Left hindlimb (tissue), 1 donor: ENCODE data around the gene ADAMTS12.

Source experiments
- DNase-seq: peaks from one replicate; pipeline ENCODE4 v3.0.0-alpha.2; 2018

The ADAMTS12 gene

DNA sequence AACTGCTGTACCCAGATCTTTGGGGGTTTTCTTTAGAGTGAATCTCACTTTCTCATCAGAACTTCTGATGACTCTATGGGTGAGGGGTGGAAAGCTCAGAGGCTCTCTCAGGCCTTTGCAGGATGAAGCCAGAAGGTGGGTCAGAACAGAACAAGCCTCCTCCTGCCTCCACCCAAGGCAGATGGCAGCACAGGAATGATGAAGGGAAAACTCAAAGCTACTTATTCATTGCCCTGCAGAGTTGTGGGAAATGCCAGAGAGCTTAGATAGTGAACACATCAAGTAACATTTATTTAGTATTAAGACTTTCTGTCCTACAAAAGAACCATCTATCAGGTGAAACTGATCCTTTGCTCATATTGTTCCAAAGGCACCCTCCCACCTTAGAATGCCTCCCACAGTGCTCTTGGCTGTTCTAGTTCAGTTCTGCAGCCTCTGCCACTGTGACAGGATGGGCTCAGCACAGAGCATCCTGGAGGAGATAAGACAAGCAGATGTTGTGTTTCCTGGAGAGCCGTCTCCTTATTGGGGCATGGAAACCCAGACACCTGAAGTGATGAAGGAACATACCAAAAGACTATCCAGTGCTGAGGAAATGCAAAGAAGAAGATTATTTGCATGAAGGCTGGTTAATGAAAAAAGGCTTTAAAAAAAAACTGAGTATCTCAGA is 146.6 kb downstream of the ADAMTS12 start:
- DNase-seq: no peak

DNA sequence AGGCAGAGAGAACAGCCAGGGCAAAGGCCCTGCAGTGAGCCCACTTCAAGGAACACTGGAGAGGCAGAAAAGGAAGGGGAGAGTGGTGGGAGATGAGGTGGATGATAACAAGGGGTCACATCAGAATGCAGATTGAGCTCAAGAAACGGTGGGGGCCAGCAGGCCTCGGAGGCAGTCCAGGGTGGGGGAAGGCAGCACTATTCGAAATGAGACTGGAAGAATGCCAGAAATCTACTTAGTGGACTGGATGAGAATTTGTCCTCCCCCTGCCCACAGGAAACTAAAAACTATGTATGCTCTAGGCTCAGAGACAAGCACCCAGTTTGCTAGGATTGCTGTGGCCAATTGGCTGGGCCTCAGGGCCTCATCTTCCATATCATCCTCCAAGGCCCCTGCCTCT is 148.7 kb downstream of the ADAMTS12 start:
- no peak for DNase-seq

DNA sequence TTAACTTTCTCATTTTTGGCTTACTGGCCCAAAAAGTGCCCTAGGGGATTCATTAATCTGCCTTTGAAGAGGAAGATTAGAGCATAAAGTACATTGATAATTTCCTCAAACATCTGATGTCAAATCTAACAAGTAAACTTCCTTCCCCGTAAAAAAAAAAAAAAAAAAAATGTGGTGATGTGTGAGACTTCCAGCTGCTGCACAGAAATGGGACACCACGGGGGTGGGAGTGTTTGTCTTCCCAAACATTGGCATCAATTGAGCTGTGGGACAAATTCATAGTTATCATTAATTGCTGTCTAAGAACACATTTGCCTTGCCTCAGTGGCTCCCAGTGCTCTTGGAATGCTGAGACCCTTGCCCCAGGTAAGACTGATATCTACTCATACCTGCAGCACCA is 149.6 kb downstream of the ADAMTS12 start:
- DNase-seq: no peak

DNA sequence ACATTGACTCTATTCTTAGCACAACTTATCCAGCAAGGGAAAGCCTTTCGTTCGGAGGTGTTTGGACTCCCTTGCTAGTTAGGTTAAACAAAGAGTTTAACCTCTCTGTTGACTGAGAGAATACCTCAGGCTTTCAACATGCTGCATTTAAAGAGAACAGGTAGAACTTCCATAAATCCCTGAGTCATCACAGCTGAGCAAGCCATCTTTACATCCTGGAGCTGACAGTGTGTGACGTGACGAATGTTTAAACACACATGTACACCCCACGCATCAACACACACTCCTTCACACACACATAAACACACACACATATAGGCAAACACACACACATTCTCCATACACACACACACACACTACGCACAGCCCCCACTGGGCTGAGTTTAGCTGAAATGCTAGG is 152.8 kb downstream of the ADAMTS12 start:
- DNase-seq: no peak

DNA sequence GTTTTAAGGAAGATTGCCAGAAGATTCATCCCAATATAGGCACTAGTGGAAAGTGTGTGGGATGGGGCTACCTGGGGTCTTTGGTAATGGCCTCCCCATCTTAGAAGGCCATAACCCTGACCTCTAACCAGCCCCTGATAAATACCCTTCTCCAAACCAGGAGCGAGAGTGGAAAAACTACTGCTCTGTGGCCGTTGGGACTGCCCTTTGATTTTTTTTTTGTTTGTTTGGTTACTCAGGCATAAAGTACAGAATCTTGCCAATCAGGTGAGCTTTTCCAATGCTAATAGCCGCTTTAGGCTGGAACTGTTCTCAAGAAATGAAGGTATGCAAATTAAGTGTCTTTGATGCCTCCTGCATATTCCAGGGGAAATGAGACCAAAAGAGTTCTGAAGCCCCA is 153.7 kb downstream of the ADAMTS12 start:
- DNase-seq: no peak

DNA sequence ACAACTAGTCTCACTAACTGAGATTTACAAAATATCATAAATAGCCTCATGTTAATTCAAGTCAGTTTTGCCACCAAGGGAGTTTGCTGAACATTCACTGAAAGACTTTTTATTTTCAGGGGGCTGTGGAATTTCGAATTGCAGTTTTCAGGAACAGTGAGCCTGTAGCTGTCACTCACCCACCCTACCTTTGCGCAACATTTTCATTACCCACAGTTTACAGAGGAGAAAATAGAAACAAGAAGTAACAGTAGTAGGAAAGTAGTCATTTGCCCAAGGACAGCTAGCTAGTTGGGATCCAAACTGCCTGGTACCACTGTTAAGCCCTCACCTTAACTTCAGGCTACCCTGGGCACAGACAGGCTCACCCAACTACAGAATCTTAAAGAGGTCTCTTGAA is 154.1 kb downstream of the ADAMTS12 start:
- DNase-seq: no peak

DNA sequence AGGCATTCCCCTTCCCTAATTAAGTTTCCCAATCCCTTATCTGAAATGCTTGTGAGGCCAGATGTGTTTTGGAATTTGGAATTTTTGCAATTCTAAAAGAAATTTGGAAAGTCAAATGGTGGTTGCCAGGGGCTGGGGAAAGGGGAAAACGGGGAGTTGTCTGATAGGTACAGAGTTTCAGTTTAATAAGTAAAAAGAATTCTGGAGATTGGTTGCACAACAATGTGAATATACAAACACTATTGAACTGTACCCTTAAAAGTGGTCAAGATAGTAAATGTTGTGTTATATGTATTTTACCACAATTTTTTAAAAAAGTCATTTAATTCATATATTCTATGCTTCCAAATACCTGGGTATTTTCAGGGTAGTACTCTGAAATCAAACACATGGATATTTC is 154.5 kb downstream of the ADAMTS12 start:
- no peak for DNase-seq

DNA sequence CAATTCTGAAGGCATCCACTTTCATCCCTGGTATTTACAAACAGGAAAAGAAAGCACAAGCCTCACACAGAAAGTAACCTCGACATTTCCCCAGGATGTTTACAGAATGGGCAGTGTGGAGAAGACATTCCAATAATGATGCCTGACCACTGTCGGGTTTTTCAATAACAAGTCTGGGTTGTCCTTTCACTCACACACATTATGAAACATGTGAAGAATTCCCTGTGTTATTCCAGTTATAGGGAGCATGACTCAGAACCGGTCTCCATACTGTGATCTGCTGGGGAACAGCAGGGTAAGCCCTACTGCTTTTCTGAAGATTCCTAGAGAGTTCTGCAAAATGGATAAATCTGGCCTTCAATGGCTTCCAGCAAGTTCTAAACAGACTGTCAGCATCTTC is 155.3 kb downstream of the ADAMTS12 start:
- no peak for DNase-seq

DNA sequence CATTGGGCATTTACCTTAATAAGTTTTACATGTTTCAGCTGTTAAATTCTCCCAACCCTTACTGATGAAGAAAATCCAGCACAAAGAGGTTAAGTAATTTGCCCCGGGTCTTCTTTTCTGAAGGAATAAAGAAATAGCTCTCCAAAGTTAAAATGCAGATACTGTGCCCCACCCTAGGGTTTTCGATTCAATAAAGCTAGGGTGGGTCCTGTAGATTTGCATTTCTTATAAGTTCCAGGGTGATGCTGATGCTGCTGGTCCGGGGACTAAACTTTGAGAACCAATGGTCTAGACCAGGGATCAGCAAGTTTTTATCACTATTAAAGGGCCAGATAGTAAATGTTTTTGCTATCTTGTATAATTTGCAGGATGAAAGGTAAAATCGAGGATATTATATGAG is 156.7 kb downstream of the ADAMTS12 start:
- DNase-seq: no peak

DNA sequence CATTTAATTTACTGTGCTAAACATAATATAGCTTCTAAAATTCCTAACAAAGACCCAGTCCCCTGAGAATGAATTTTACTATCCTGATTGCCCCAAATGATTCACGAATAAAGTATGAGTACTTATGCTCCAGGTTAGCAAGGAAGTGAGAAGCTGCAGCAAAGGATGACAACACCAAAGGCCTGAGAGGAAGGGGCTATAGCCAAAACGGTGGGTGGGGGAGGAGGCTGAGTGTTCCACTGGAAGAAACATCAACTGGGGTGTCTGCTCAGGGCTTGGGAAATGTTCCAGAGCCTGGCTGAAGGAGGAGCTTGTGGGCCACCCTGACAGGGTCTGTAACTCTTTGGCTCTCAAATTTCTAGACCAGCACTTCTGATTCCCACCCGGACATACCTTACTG is 157.3 kb downstream of the ADAMTS12 start:
- peak; percentile 61 for DNase-seq

DNA sequence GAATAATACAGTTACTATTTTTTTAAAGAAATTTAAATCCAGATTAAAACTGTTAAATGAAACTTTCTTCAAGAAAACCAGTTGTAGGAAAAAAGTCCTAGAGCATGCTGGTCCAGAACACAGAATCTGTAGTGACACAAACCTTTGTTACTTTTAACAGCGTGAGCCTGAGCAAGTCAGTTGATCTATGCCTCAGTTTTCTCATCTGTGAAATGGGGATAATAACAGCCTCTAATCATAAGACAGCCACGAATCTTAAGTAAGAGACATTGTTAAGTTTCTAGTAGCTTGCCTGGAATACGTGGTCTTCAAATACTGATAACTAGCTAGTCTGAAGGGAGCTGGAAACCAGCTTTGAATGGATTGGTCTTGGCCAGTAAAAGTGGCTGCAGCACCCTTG is 158.6 kb downstream of the ADAMTS12 start:
- no peak for DNase-seq

DNA sequence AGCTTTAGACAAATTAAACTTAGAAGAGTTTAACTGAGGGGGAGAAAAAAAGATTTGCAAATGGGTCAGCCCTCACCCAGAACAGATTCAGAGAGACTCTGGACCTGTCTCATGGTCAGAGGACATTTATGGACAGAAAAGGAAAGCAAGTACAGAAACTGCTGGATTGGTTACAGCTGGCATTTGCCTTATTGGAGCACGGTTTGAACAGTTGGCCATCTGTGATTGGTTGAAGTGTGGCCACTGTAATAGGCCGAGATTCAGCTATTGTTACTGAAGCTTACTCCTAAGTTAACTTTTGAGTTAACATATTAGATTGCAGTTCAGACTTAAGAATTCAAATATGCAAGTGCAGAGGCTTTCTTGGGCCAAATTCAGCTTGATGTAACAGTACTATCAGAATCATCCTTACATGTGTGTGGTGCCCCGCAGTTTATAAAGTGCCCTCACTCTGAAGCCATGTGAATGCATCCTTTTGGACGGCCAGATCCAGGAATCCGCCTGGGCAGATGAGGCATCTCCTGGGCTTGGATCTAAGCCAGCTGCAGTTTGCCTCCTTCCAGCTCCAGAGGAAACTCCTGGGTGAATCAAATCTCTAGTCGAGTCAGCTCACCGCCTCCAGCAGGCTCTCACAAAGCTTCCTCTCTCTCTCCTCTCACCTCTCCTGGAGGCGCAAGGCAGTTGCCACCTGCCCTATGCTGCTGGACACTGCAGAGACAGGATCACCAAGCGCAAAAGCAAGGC is 165.2 kb downstream of the ADAMTS12 start:
- no peak for DNase-seq

DNA sequence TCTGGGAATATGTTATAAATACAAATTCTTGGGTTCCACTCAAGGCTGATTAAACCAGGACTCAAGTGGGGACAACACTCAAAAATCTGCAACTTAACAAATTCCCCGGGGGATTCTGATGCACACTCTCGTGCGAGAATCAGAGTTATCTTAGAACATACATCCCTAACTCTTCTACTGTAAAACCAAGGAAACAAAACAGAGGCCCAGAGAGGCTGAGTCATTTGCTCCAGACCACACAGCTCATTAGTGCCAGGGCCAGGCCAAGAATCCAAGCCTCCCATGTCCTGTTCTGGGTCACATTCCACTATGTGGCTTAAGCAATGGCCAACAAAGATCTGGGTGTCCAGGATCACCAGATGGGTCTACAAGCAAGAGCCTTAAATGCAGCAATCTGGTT is 166.0 kb downstream of the ADAMTS12 start:
- DNase-seq: no peak

DNA sequence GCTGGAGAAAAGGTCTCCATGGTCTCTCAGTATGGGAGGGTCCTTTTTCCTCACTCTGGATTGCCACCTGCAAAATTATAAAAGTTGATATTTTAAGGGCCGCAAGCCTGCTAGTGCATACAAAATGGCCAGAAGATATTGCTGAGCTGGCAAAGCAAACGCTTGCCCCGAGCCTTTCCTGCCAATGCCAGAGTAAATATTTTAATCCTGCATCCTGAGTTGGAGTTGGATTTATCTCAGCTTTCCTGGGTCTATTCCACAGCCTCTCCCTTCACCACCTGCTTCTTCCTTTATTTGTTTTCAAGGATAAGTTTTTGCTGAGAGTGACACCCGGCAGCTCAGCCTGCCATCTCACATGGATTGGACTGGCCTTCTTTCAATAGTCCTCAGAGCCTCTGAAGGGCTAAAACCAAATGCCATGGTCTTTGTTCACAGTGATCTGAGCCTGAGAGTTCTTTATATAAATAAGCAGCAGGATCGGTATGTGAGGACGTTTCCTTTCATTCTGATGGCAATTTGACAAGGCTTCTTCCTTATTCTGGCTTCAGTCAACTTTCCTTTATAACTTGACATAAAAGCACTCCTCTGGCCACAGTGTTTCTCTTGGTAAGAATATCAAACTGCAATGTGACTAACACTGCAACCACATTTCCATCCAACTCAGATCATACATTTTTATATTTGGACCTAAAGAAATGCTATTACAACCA is 170.1 kb downstream of the ADAMTS12 start:
- DNase-seq: no peak

DNA sequence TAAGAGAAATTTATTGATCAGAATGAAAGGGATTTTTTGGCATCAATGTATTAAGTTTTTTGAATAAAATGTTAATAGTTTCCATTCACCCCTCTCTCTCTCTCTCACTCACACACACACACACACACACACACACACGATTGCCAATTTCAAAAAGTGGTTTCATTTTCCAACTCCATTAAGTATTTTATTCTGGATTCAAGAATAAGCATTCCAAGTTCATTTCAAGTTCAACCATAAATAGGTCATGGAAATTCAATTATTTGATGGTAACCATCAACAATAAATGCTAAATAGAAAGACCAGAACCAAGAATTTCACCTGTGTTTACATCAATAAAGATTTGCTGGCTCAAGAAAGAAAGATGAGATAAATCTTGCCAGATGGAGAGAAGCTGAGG is 171.6 kb downstream of the ADAMTS12 start:
- DNase-seq: no peak

DNA sequence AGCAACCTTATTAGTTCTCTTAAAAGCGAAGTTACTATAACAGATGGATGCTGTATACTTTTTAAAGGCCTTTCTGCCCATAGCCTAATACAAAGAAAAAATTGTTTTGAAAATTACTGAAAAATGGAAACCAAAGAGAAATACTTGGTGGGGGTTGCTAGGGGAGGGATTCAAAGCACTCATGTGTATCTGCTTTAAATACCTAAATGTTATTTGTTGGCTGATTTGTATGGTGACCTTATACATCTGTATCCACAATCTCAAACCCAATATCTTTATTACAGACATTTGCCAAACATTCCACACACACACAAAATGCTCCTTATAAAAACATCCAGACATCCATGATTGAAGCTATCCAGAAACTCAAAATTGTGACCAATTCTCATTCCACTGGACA is 172.0 kb downstream of the ADAMTS12 start:
- no peak for DNase-seq

DNA sequence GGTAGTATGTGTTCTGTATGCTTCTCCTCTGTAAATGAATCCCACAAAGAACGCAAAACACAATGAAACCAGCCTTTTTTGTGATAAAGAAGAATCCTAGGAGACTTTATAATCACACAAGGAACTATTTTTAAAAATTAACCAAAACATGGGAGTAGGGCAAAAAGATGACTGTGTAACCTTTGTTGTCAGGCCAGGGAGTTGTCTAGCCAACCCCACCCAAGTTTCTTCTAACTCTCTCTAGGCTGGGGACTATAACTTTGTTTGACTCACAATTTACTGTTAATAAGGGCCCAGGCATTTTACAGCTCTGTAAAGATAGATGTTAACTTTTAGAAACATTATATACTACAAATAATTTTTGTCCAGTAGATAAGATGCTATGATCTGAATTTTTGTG is 176.1 kb downstream of the ADAMTS12 start:
- DNase-seq: no peak

DNA sequence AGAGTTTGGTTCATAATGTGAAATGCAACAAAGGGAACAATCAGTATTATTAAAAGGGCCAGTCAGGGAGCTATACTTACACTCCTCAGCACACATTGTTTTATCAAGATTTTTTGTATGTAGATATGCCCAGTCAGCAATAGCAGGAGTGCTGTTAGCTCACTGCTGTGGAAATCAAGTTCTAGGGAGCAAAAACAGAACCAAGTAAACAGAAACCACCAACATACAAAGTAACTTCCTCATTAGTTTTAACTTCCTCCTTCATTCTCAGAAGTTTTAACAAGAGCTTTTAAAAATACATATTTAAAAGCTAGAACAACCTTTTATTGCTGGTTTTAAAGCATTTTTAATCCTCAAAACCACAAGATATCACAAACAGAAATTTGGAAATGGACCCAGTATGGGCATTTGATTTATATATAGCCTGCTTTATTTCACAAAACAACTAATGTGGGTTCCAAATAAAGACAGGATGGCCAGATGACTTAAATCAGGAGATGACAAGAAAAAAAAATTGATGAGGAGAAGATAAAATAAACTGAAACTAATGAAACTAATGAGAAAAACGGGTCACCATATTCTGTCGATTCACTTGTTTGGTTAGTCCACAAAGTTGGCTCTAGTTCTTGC is 178.5 kb downstream of the ADAMTS12 start:
- DNase-seq: no peak

DNA sequence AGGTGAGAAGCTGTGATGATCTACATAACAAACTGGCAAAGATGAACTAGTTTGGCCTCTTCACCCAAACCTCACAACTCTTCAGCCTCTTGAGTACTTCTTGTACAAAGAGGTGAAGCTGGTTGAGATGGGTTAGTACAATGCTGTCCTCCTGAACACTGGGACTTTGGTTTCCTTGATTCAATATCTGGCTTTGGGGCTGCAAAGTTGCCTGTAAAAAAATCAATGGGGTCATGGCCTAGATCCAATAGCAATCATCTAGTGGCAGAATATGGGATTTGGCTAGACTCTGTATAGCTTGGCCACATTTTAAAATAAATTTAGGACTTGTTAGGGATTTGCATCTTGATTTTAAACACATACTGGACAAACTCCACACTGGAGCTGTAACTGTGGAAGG is 179.1 kb downstream of the ADAMTS12 start:
- no peak for DNase-seq

DNA sequence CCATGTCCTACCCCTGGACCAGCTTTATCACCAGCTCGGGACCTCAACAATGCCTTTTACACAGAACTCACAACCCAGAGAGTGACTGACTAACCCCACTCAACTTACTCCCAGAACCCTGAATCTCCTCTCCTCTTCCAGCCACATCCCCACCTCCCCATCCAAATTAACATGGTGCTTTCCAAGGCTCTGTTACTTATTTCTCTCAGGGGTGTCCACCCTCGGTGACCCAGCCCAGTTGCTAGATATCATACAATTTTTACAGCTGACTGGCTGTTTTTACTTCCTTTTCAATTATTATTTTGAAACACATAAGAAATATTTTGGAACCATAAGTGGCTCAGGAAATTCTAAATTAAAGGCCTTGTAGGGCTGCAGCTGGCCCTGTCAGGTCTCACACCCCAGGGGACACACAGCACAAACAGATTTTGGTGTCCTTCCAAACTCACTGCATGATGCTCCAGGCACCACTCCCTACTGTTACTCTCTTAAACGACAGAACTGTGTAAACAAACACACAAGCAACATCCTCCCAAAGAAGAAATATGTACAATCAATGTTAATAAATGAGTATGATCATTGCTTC is 180.6 kb downstream of the ADAMTS12 start:
- DNase-seq: peak; percentile 51

DNA sequence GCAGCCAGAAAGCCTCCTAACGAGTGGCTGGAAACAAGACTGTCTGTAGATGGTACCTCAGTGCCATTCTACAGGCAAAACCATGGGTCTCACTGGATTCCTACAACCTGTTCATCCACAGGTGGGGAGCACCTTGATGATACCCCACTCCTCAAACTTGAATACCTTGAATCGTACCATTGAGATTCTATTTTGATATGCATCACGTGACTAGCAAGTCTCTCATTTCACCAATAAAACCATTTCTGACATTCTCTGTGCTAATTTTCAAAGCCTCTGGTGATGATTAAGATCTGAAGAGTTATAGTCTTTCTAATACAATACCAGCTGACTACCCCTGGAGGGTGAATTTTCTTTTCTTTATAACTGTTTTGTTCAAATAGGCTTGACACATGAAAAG is 188.9 kb downstream of the ADAMTS12 start:
- DNase-seq: no peak

DNA sequence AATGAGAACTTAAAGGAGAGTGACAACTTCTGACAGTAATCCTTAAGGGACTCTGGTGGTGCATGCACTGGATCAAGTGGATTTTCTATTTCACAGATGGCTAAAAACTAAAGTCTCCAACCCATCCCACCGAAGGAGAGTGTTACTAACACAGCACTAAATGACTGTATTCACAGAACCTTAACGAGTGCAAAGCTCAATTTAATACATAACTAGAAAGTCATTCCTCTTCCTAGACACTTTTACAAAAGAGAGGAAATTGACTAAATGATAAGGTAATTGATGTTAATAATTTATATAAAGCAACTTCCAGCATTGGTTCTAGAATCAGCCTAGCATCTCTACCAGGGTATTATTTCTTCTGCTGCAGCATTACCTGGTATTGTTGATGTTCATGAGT is 189.8 kb downstream of the ADAMTS12 start:
- no peak for DNase-seq

DNA sequence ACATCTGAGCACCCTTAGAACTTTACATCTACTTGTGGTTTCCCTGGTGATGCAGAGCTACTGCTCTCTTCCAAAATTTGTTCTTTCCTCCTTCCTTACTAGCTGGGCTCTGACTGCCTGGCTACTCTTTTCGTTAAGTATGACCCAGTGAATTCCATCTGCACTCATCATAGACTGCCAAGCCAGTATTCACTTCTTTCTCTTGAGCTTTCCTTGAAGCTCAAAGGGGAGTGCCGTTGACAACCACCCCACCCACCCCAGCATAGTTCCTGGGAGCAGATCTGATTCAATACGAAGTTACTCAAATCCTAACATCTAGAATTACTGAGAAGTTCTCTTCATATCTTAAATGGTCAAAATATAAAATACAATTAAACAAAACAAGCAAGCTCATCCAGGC is 190.5 kb downstream of the ADAMTS12 start:
- no peak for DNase-seq
